Prostate gland (tissue), 2 donors: Measurements from ENCODE around the gene CREG2. TPM values are rescaled to one million over a fixed set of nuclear protein-coding genes. Genes with fewer than 3 reads are reported as not detected.
A peak's percentile ranks its signal among the peaks of the same experiment; 100 is the strongest.

Experiments used
- DNase-seq: peaks from one replicate; pipeline ENCODE4 v3.0.0-alpha.2; 2019; ENCODE audit warnings: low spot score
- H3K27ac ChIP-seq, 2 donors: fragments of 200-600 bp; sonication (generic); 2 replicates each; pipeline ENCODE4 v1.5.1; 2017 to 2019
- H3K27me3 ChIP-seq: fragments of 200-600 bp; sonication (generic); replicated peaks from 2 replicates; pipeline ENCODE4 v1.5.1; 2019; ENCODE audit not compliant: insufficient read depth
- H3K36me3 ChIP-seq, 2 donors: fragments of 200-600 bp; sonication (generic); 1 replicate in 1 of 2; 2 replicates in 1 of 2; pipeline versions ENCODE4 v1.5.1 to v1.8.1; 2017 to 2019
- H3K4me1 ChIP-seq: fragments of 200-600 bp; sonication (generic); replicated peaks from 2 replicates; pipeline ENCODE4 v1.5.1; 2019
- H3K4me3 ChIP-seq, 2 donors: fragments of 200-600 bp; sonication (generic); 2 replicates each; pipeline ENCODE4 v1.5.1; 2017 to 2019
- H3K9me3 ChIP-seq: fragments of 200-600 bp; sonication (generic); 2 replicates; pipeline ENCODE4 v1.5.1; 2017
- CTCF ChIP-seq, 4 experiments: fragments of 200-600 bp in 2 of 4; fragments of 450-650 bp in 2 of 4; sonication (generic) in 2 of 4; IDR thresholded peaks; 1 replicate in 3 of 4; 2 replicates in 1 of 4; pipeline ENCODE4 v1.5.1; 2016 to 2019; ENCODE audit warnings: antibody characterized with exemption in 4 of 4, mild to moderate bottlenecking in 2 of 4, moderate library complexity in 2 of 4
- POLR2A ChIP-seq: fragments of 450-650 bp; IDR thresholded peaks from one replicate; pipeline ENCODE4 v1.6.1; 2016; ENCODE audit warnings: antibody characterized with exemption, mild to moderate bottlenecking
- POLR2AphosphoS5 ChIP-seq: sonication (generic); formaldehyde crosslinking; IDR thresholded peaks from one replicate; pipeline ENCODE4 v1.6.1; 2017; ENCODE audit warnings: antibody characterized with exemption
- WGBS: methylation state at CpG from one replicate; pipeline ENCODE4 v1.1.5; 2018; 5-methylcytosine and 5-hydroxymethylcytosine counted together
- intact Hi-C: fragments of 100-400 bp; cut with DNase I; formaldehyde crosslinking; loops from one replicate; pipeline ENCODE4 v1.14.2; 2022
- total RNA-seq, 2 donors: library from RNA; depleted of rRNA; stranded (reverse); fragments of >200 nt; gene quantifications; one replicate each; pipeline ENCODE4 v1.1.0, GENCODE V29; 2016

The CREG2 gene
- total RNA-seq, 2 donors from 2014 or later = not detected

GRCh38 chr2:101310834-101311695, 76.2 kb downstream of the CREG2 start:
- DNase-seq = no peak
- Histone ChIP-seq H3K27me3 (no peaks in the 10 kb centered on the region), H3K4me1 (peaks cover 3% of the 10 kb centered on the region), H3K27ac (no peak overlapping the region), H3K36me3 (no peaks in the 10 kb centered on the region), H3K9me3 (no peaks in the 10 kb centered on the region), H3K4me3 (no peak overlapping the region)
- 74% methylated on average over 7 of the region's 7 CpGs for WGBS
- intact Hi-C loops = no loop called here
- TF ChIP-seq POLR2A (no peak), CTCF (IDR thresholded peaks at IDR 0.05) (no peak)

GRCh38 chr2:101310090-101310833, 77.0 kb downstream of the CREG2 start:
- DNase-seq = no peak
- Histone ChIP-seq H3K27me3 (no peaks in the 10 kb centered on the region), H3K4me1 (peaks cover 10% of the 10 kb centered on the region), H3K9me3 (no peaks in the 10 kb centered on the region), H3K4me3 (no peak overlapping the region), H3K27ac (no peak overlapping the region), H3K36me3 (no peaks in the 10 kb centered on the region)
- no peak for TF ChIP-seq POLR2A
- TF ChIP-seq CTCF (IDR thresholded peaks at IDR 0.05) = no peak
- TF ChIP-seq POLR2AphosphoS5 = no peak
- intact Hi-C loops = no loop called here
- 50% methylated on average over 10 of the region's 10 CpGs for WGBS

- intact Hi-C loops = no loop called here
- TF ChIP-seq CTCF (IDR thresholded peaks at IDR 0.05) (peak in 2 of 4 experiments; percentile 50 to 51), POLR2AphosphoS5 (peak; percentile 92), POLR2A (peak; percentile 99)
- Histone ChIP-seq H3K36me3 (no peaks in the 10 kb centered on the region), H3K9me3 (no peaks in the 10 kb centered on the region), H3K4me1 (peaks cover 13% of the 10 kb centered on the region), H3K27ac (peak within 1 kb of the TSS; percentile 87 to 91), H3K4me3 (peak within 1 kb of the TSS; percentile 96 to 99), H3K27me3 (no peaks in the 10 kb centered on the region)
- DNase-seq = peak; percentile 90
- WGBS = 3% methylated on average over 75 of the region's 76 CpGs
These were observed 78.7 kb downstream of the CREG2 start, which contains the start of gene RNF149 for GRCh38 chr2:101308432-101309210. Gene RNF149, minus strand, starts transcription at chr2:101308701. Its CDS starts 113 bp downstream, at chr2:101308588.

- Histone ChIP-seq H3K4me1 (peaks cover 13% of the 10 kb centered on the region), H3K27ac (peak overlapping the region; percentile 87 to 91), H3K9me3 (no peaks in the 10 kb centered on the region), H3K27me3 (no peaks in the 10 kb centered on the region), H3K36me3 (no peaks in the 10 kb centered on the region), H3K4me3 (peak overlapping the region; percentile 96 to 99)
- intact Hi-C loops = no loop called here
- TF ChIP-seq POLR2A = no peak
- TF ChIP-seq POLR2AphosphoS5 = no peak
- no peak for TF ChIP-seq CTCF (IDR thresholded peaks at IDR 0.05)
- no peak for DNase-seq
- WGBS = 2% methylated on average over 28 of the region's 57 CpGs
These were observed 79.3 kb downstream of the CREG2 start for GRCh38 chr2:101307950-101308431.
